HepG2 (cell line): ENCODE results near the gene LAMB4. TPM values are rescaled to one million over a fixed set of nuclear protein-coding genes. Genes with fewer than 3 reads are reported as not detected.
A peak's percentile ranks its signal among the peaks of the same experiment; 100 is the strongest.

Source experiments
- CEBPG ChIP-seq: IDR thresholded peaks from 2 replicates; pipeline ENCODE4 v1.6.1; 2016
- DNMT1 ChIP-seq: sonication (generic); formaldehyde crosslinking; IDR thresholded peaks from 2 replicates; pipeline ENCODE4 v1.5.1; 2020; ENCODE audit warnings: mild to moderate bottlenecking, missing genetic modification reagents
- ETV5 ChIP-seq: IDR thresholded peaks from 2 replicates; pipeline ENCODE4 v1.6.1; 2018; ENCODE audit warnings: missing biosample characterization, missing genetic modification reagents, inconsistent platforms, borderline replicate concordance
- FOXA3 ChIP-seq: IDR thresholded peaks from 2 replicates; pipeline ENCODE4 v1.6.1; 2016; ENCODE audit warnings: missing genetic modification reagents, missing compliant biosample characterization
- FOXO1 ChIP-seq: sonication (generic); formaldehyde crosslinking; IDR thresholded peaks from 2 replicates; pipeline ENCODE4 v1.4.0; 2020; ENCODE audit warnings: missing genetic modification reagents
- GABPB1 ChIP-seq: IDR thresholded peaks from 2 replicates; pipeline ENCODE4 v1.6.1; 2016; ENCODE audit warnings: mild to moderate bottlenecking, missing genetic modification reagents, moderate library complexity, missing compliant biosample characterization
- ISL2 ChIP-seq: sonication (generic); formaldehyde crosslinking; IDR thresholded peaks from 2 replicates; pipeline ENCODE4 v1.5.0; 2020; ENCODE audit warnings: missing genetic modification reagents
- KAT8 ChIP-seq: IDR thresholded peaks from 2 replicates; pipeline ENCODE4 v1.6.1; 2016; ENCODE audit warnings: missing genetic modification reagents, missing compliant biosample characterization
- NR2F2 ChIP-seq: IDR thresholded peaks from 2 replicates; pipeline ENCODE4 v1.6.1; 2012; ENCODE audit warnings: low read depth, inconsistent platforms, borderline replicate concordance
- SIX1 ChIP-seq: sonication (generic); formaldehyde crosslinking; IDR thresholded peaks from 2 replicates; pipeline ENCODE4 v1.4.0; 2020; ENCODE audit warnings: missing genetic modification reagents, borderline replicate concordance
- ZNF605 ChIP-seq: sonication (generic); formaldehyde crosslinking; IDR thresholded peaks from 2 replicates; pipeline ENCODE4 v1.8.0; 2022; ENCODE audit warnings: mild to moderate bottlenecking, missing genetic modification reagents
- polyA plus RNA-seq, 8 experiments: library from polyadenylated mRNA; depleted of rRNA in 3 of 8; stranded (reverse) in 7 of 8; unstranded in 1 of 8; fragments of >200 nt; fragmentation: Illumina TruSeq in 4 of 8; extraction: Trizol in 4 of 8; gene quantifications; 2 replicates each; pipeline versions ENCODE4 v1.2.1 to v1.2.3, GENCODE V29; 2011 to 2016; ENCODE audit warnings: low read depth in 4 of 8, missing spikeins in 1 of 8, mixed read lengths in 1 of 8; ENCODE audit not compliant: insufficient read depth in 1 of 8
- total RNA-seq, 5 experiments: library from RNA; depleted of rRNA; stranded (reverse); fragments of >200 nt; fragmentation: Illumina TruSeq; extraction: Trizol; gene quantifications; 2 replicates each; pipeline ENCODE4 v1.2.3, GENCODE V29; 2016; ENCODE audit warnings: low read depth in 1 of 5
- TF ChIP-seq, protein P1 (sequence below), 2 experiments: sonication (generic) in 1 of 2; formaldehyde crosslinking in 1 of 2; IDR thresholded peaks; 2 replicates each; pipeline versions ENCODE4 v1.4.0 to v1.6.1; 2016 to 2020; ENCODE audit warnings: borderline replicate concordance in 1 of 2, low read depth in 1 of 2, mild to moderate bottlenecking in 1 of 2, missing genetic modification reagents in 1 of 2
- TF ChIP-seq, protein P2 (sequence below): sonication (generic); formaldehyde crosslinking; IDR thresholded peaks from 2 replicates; pipeline ENCODE4 v1.5.1; 2020; ENCODE audit warnings: mild to moderate bottlenecking, missing genetic modification reagents, borderline replicate concordance
- TF ChIP-seq, protein P3 (sequence below): sonication (generic); formaldehyde crosslinking; IDR thresholded peaks from 2 replicates; pipeline ENCODE4 v1.4.0; 2020; ENCODE audit warnings: missing genetic modification reagents, borderline replicate concordance
- TF ChIP-seq, protein P4 (sequence below): sonication (generic); formaldehyde crosslinking; IDR thresholded peaks from 2 replicates; pipeline ENCODE4 v1.4.0; 2020; ENCODE audit warnings: low read depth, mild to moderate bottlenecking, missing genetic modification reagents

LAMB4 gene
- total and polyA plus RNA-seq, 2 of the 13 experiments (the other 11 are each of a cell fraction or from before 2014, with no cell fraction given): 0.05 TPM; not detected in 1

DNA sequence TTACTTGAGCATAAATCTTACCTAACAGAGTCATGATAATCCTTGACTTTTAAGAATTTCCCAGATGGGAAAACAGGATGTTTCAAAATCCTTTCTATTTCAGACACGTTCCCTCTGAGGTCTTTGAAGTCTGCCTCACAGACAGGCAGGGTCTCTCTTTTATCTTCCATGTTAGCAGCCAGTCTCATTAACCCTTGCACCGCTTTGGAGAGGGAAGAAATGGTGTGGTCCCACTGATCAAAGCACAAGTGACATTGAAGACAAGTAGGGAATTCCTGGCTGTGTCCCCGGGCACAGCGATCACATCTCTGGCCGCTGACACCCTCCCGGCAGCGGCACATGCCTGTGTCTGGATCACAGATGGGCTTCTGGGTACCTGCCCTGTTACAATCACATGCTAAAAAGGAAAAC is 74.5 kb downstream of the LAMB4 start (continued):
- no peak for TF ChIP-seq DNMT1 (CRISPR knock-in tag)
- TF ChIP-seq NR2F2: 0 out of 2 replicates have a peak, but pooled peaks have one; percentile 41
- TF ChIP-seq FOXA3 (CRISPR knock-in tag): peak; percentile 53; the same call in 1 of the 2 replicates
- TF ChIP-seq ETV5 (CRISPR knock-in tag): peak; percentile 65; the same call in 1 of the 2 replicates
- TF ChIP-seq CEBPG (CRISPR knock-in tag): peak; percentile 53
- TF ChIP-seq, protein P1, sequence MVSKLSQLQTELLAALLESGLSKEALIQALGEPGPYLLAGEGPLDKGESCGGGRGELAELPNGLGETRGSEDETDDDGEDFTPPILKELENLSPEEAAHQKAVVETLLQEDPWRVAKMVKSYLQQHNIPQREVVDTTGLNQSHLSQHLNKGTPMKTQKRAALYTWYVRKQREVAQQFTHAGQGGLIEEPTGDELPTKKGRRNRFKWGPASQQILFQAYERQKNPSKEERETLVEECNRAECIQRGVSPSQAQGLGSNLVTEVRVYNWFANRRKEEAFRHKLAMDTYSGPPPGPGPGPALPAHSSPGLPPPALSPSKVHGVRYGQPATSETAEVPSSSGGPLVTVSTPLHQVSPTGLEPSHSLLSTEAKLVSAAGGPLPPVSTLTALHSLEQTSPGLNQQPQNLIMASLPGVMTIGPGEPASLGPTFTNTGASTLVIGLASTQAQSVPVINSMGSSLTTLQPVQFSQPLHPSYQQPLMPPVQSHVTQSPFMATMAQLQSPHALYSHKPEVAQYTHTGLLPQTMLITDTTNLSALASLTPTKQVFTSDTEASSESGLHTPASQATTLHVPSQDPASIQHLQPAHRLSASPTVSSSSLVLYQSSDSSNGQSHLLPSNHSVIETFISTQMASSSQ (IDR thresholded peaks at IDR 0.05; ENCODE audit: low read depth): no peak
- TF ChIP-seq, protein P1 (CRISPR knock-in tag; IDR thresholded peaks at IDR 0.05; ENCODE audit: borderline replicate concordance): peak; percentile 56; the same call in 1 of the 2 replicates
- TF ChIP-seq KAT8 (CRISPR knock-in tag): peak; percentile 20; the same call in 1 of the 2 replicates
- TF ChIP-seq ZNF605 (CRISPR knock-in tag): 0 out of 2 replicates have a peak, but pooled peaks have one; percentile 32
- 0 out of 2 replicates have a peak, but pooled peaks have one; percentile 25 for TF ChIP-seq SIX1 (CRISPR knock-in tag)
- TF ChIP-seq, protein P2, sequence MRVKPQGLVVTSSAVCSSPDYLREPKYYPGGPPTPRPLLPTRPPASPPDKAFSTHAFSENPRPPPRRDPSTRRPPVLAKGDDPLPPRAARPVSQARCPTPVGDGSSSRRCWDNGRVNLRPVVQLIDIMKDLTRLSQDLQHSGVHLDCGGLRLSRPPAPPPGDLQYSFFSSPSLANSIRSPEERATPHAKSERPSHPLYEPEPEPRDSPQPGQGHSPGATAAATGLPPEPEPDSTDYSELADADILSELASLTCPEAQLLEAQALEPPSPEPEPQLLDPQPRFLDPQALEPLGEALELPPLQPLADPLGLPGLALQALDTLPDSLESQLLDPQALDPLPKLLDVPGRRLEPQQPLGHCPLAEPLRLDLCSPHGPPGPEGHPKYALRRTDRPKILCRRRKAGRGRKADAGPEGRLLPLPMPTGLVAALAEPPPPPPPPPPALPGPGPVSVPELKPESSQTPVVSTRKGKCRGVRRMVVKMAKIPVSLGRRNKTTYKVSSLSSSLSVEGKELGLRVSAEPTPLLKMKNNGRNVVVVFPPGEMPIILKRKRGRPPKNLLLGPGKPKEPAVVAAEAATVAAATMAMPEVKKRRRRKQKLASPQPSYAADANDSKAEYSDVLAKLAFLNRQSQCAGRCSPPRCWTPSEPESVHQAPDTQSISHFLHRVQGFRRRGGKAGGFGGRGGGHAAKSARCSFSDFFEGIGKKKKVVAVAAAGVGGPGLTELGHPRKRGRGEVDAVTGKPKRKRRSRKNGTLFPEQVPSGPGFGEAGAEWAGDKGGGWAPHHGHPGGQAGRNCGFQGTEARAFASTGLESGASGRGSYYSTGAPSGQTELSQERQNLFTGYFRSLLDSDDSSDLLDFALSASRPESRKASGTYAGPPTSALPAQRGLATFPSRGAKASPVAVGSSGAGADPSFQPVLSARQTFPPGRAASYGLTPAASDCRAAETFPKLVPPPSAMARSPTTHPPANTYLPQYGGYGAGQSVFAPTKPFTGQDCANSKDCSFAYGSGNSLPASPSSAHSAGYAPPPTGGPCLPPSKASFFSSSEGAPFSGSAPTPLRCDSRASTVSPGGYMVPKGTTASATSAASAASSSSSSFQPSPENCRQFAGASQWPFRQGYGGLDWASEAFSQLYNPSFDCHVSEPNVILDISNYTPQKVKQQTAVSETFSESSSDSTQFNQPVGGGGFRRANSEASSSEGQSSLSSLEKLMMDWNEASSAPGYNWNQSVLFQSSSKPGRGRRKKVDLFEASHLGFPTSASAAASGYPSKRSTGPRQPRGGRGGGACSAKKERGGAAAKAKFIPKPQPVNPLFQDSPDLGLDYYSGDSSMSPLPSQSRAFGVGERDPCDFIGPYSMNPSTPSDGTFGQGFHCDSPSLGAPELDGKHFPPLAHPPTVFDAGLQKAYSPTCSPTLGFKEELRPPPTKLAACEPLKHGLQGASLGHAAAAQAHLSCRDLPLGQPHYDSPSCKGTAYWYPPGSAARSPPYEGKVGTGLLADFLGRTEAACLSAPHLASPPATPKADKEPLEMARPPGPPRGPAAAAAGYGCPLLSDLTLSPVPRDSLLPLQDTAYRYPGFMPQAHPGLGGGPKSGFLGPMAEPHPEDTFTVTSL (CRISPR knock-in tag): 0 out of 2 replicates have a peak, but pooled peaks have one; percentile 12
- TF ChIP-seq GABPB1 (CRISPR knock-in tag): no peak
- TF ChIP-seq ISL2 (CRISPR knock-in tag): peak; percentile 68; the same call in 1 of the 2 replicates
- TF ChIP-seq, protein P3, sequence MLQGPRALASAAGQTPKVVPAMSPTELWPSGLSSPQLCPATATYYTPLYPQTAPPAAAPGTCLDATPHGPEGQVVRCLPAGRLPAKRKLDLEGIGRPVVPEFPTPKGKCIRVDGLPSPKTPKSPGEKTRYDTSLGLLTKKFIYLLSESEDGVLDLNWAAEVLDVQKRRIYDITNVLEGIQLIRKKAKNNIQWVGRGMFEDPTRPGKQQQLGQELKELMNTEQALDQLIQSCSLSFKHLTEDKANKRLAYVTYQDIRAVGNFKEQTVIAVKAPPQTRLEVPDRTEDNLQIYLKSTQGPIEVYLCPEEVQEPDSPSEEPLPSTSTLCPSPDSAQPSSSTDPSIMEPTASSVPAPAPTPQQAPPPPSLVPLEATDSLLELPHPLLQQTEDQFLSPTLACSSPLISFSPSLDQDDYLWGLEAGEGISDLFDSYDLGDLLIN (CRISPR knock-in tag): no peak
- peak; percentile 77; the same call in 1 of the 2 replicates for TF ChIP-seq FOXO1 (CRISPR knock-in tag)
- TF ChIP-seq, protein P4, sequence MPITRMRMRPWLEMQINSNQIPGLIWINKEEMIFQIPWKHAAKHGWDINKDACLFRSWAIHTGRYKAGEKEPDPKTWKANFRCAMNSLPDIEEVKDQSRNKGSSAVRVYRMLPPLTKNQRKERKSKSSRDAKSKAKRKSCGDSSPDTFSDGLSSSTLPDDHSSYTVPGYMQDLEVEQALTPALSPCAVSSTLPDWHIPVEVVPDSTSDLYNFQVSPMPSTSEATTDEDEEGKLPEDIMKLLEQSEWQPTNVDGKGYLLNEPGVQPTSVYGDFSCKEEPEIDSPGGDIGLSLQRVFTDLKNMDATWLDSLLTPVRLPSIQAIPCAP (CRISPR knock-in tag): no peak
